HG03060 (cell line): ENCODE data around the gene FAM3B.
"Not testable (repeated sequence)": the region's sequence is repeated elsewhere in the genome, so short reads cannot be mapped to it uniquely, and the experiment has no call there.

Experiments
- ATAC-seq: cut with Tn5 transposase; IDR thresholded peaks from one replicate; pipeline ENCODE4 v1.9.1; 2021; ENCODE audit warnings: low read depth, moderate number of reproducible peaks; ENCODE audit not compliant: unreplicated experiment

The FAM3B gene

GRCh38 chr21:41316200-41317062 is at the start of gene FAM3B:
FAM3B (plus strand) TSS chr21:41316801; CDS start chr21:41316880, 79 bp downstream.
- ATAC-seq: no peak

GRCh38 chr21:41267346-41267745 is 49.3 kb upstream of the FAM3B start:
- ATAC-seq: no peak

GRCh38 chr21:41269535-41269934 is 47.1 kb upstream of the FAM3B start:
- no peak for ATAC-seq

GRCh38 chr21:41277196-41277595 is 39.4 kb upstream of the FAM3B start:
- ATAC-seq: no peak

GRCh38 chr21:41277846-41278245 is 38.8 kb upstream of the FAM3B start:
- no peak for ATAC-seq

GRCh38 chr21:41280115-41280919 is 36.3 kb upstream of the FAM3B start:
- no peak for ATAC-seq

- no peak for ATAC-seq
These were observed 34.2 kb upstream of the FAM3B start for GRCh38 chr21:41282412-41282811.

GRCh38 chr21:41283211-41283818 is 33.3 kb upstream of the FAM3B start:
- no peak for ATAC-seq

- no peak for ATAC-seq
These were observed 27.2 kb upstream of the FAM3B start for GRCh38 chr21:41289431-41289830.

- ATAC-seq: no peak
These were observed 26.3 kb upstream of the FAM3B start for GRCh38 chr21:41290106-41290799.

GRCh38 chr21:41294548-41295231 is 21.9 kb upstream of the FAM3B start:
- no peak for ATAC-seq

GRCh38 chr21:41295721-41296254 is 20.8 kb upstream of the FAM3B start:
- no peak for ATAC-seq

- no peak for ATAC-seq
These were observed 13.6 kb upstream of the FAM3B start for GRCh38 chr21:41302976-41303375.

- ATAC-seq: no peak
These were observed 12.4 kb upstream of the FAM3B start for GRCh38 chr21:41304068-41304720.

GRCh38 chr21:41307219-41307618 is 9.4 kb upstream of the FAM3B start:
- no peak for ATAC-seq

- ATAC-seq: not testable (repeated sequence)
These were observed 3.1 kb upstream of the FAM3B start for GRCh38 chr21:41313285-41314164.

GRCh38 chr21:41315726-41316125 is 875 bp upstream of the FAM3B start:
- no peak for ATAC-seq

- no peak for ATAC-seq
These were observed 427 bp downstream of the FAM3B start for GRCh38 chr21:41317063-41317392.
